ENCODE results near the gene KLF2.

Gene KLF2

DNA sequence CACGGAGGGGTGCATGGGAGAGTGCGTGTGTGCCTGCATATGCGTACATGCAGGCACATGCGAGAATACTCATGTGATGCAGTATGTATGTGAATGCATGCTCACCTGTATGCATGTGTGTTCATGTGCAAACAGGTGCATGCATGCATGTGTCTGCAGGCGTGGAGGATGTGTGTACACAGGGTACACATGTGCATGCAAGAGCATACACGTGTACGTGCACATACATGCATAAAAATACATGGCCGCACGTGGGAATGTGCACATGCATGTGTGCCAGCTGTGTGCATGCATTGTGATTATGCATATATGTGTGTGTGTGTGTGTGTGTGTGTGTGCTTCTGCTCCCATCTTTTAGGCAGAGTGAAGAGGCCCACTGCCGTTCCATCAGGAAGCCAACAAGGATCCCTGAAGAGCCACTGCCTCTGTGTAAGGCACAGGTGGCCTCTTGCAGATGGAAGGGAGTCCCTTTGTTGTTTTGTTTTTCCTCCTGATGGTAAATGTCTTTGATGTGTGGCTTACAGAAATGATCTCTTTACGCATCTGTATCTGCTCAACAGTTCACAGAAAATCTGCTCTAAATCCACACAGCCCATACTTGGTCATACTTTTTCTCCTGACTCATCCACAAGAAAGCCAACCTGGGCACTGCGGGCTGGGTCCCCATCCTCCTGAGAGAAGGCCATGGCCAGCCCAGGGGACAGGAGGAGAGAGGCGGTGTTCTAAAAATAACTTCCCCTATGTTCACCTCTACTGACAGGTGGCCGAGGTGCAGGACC is 50.7 kb downstream of the KLF2 start:
- DNase-seq (ENCODE audit: low read depth in 2 of 2, low spot score in 1 of 2): no peak

DNA sequence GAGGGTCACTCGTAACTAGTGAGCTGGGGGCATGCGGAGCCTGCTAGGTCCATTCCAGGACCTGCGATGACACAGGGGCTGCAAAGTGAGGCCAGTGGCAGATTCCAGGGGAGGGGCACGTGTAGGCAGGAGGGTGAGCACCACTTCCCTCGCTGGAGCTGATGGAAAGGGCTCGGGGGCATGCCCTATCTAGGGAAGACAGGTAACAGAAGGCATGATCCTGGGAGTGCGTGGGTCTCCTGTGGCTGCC is 51.2 kb downstream of the KLF2 start:
- no peak for DNase-seq (ENCODE audit: low read depth in 2 of 2, low spot score in 1 of 2)

DNA sequence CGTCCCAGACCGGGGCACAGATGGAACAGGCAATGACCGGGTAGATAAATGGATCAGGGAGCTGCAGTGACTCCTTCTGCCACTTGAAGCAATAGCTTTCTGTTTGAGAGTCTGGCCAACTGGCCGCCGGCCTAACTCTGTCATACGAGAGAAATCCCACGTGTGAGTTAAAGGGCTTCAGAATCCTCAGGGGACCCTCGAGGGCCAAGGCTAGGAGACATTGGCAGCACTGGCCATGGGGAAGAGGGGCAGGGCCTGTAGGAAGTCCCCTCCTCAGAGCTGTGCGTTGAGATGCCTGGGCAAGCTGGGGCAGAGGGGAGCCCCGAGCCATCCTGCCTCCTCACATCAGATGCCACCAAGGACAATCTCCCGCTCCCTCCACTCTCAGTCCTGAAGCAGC is 51.6 kb downstream of the KLF2 start:
- DNase-seq (ENCODE audit: low read depth in 2 of 2, low spot score in 1 of 2): no peak

DNA sequence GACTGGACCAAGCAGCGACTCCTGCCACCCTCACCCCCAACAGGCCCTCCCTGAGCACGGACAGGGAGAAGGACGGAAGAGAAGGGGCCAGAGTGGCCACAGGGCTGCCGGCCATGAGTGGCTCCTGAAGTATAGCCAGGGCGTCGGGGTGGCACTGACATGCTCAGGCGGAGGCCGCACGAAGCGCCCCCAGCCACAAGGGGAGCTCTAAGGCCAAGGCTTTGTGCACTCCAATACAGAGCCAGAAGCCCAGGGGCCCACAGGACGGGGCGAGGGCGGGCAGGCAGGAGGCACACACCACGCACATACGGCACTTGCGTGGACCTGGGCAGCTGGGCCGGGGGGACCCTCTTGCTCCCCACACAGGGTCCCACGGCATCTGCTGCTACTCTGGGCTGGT is 52.0 kb downstream of the KLF2 start:
- DNase-seq (ENCODE audit: low read depth in 2 of 2, low spot score in 1 of 2): no peak

DNA sequence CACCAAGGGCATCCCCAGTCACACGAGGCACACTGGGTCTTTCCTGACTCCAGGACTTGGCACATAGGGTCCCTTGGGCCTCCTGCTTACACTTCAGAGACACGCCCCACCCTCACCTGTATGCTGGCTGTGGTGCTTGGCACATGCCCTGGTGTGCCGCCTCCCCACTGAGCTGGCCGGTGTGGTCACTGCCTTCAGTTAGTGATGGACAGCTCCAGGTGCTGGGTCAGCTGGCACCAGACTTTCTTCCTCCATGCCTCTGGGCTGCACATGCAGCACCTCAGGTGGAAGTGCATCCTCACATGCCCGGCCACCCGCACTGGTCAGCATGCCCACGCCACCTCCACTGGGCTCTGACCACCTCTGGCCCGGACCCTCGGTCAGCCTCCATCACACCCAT is 52.9 kb downstream of the KLF2 start:
- no peak for DNase-seq (ENCODE audit: low read depth in 2 of 2, low spot score in 1 of 2)
